GM12891 (cell line): ENCODE results near the gene MSL1.

ENCODE experiments used
- DNase-seq: peaks from one replicate; pipeline ENCODE4 v3.0.0; 2011; ENCODE audit warnings: low spot score; ENCODE audit not compliant: insufficient read length
- FAIRE-seq: peaks from 2 replicates; lab custom pipeline; 2011; peaks lifted over from hg19 to GRCh38; lab: Jason Lieb, UNC
- PAX5 ChIP-seq: IDR thresholded peaks from 2 replicates; pipeline ENCODE4 v1.6.1; 2011; ENCODE audit warnings: low read length, moderate library complexity, mild to moderate bottlenecking; ENCODE audit not compliant: insufficient read depth, severe bottlenecking
- POLR2A ChIP-seq: IDR thresholded peaks from 2 replicates; pipeline ENCODE4 v1.6.1; 2011; ENCODE audit warnings: low read depth, low read length, control low read depth
- POLR2AphosphoS5 ChIP-seq: IDR thresholded peaks from 2 replicates; pipeline ENCODE4 v1.6.1; 2011; ENCODE audit warnings: low read depth, low read length, control low read depth
- POU2F2 ChIP-seq: IDR thresholded peaks from 2 replicates; pipeline ENCODE4 v1.6.1; 2011; ENCODE audit warnings: low read depth, mild to moderate bottlenecking, control low read depth, low read length, moderate library complexity
- SPI1 ChIP-seq: IDR thresholded peaks from 2 replicates; pipeline ENCODE4 v1.6.1; 2011; ENCODE audit warnings: low read depth, low read length, control low read depth
- TAF1 ChIP-seq: IDR thresholded peaks from 2 replicates; pipeline ENCODE4 v1.6.1; 2011; ENCODE audit warnings: low read depth, low read length, control low read depth

Gene MSL1

GRCh38 chr17:40150276-40150675, 28.5 kb downstream of the MSL1 start:
- FAIRE-seq: no peak

DNA sequence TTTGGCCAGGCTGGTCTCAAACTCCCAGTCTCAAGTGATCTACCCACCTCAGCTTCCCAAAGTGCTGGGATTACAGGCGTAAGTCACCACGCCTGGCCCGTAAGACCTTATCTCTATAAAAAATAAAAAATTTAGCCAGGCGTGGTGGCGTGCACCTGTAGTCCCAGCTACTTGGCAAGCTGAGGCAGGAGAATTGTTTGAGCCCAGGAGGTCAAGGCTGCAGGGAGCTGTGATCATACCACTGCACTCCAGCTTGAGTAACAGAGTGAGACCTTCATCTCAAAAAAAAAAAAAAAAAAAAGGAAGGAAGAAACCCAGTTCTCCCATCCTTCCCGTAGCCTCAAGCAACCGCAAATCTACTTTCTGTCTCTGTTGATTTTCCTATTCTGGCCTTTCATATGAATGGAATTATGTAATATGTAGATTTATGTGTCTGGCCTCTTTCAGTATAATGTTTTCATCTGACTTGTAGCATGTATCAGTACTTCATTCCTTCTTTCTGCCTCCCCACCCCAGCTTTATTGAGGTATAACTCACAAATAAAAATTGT, 29.7 kb downstream of the MSL1 start:
- DNase-seq (no peak), FAIRE-seq (no peak)
- no peak for TF ChIP-seq TAF1
- no peak for TF ChIP-seq POLR2AphosphoS5
- no peak for TF ChIP-seq POLR2A
- no peak for TF ChIP-seq SPI1
- TF ChIP-seq POU2F2: no peak
- TF ChIP-seq PAX5: no peak

More at GRCh38 chr17:40150276-40150675, 28.5 kb downstream of the MSL1 start:
- no peak for TF ChIP-seq TAF1
- TF ChIP-seq PAX5: no peak
- TF ChIP-seq POLR2AphosphoS5: no peak
- TF ChIP-seq POLR2A: no peak
- no peak for TF ChIP-seq POU2F2
- TF ChIP-seq SPI1: no peak
- DNase-seq: no peak

DNA sequence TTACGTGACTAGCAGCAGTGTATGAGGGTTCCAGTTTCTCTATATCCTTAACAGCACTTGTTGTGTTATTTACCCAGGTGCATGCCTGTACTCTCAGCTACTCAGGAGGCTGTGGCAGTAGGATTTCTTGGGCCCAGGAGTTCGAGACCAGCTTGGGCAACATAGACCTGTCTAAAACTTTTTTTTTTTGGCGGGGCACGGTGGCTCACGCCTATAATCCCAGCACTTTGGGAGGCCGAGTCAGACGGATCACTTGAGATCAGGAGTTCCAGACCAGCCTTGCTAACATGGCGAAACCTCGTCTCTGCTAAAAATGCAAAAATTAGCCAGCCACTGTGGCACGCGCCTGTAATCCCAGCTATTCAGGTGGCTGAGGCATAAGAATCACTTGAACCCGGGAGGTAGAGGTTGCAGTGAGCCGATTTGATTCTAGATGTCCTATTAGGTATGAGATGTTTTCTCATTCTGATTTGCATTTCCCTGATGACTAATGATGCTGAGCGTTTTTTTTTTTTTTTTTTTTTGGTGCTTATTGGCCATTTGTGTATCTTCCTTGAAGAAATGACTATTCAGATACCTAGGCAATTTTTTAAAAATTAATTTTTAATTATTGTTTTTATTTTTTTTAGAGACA, 31.9 kb downstream of the MSL1 start:
- DNase-seq (no peak), FAIRE-seq (no peak)
- no peak for TF ChIP-seq TAF1
- TF ChIP-seq SPI1: no peak

DNA sequence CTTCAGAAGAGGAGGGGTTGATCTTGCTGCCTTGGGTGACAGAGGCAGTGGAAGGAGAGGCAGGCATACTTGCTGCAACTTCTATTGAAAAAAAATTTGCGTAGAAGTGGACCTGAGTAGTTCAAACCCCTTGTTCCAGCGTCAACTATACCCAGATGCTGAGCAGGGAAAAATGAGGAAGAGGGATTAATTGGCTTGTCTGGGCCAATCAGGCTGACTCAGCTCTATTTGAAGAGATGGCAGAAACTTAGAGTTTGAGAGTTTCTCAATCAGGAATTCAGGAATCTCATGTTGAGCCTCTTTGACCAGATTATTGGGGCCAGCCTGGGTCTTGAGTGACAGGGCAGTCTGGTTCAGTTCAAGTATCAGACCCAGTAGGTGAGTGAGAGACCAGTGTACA, 36.2 kb downstream of the MSL1 start:
- TF ChIP-seq TAF1 (no peak), POLR2A (no peak), SPI1 (peak; percentile 29; the same call in 1 of the 2 replicates)

DNA sequence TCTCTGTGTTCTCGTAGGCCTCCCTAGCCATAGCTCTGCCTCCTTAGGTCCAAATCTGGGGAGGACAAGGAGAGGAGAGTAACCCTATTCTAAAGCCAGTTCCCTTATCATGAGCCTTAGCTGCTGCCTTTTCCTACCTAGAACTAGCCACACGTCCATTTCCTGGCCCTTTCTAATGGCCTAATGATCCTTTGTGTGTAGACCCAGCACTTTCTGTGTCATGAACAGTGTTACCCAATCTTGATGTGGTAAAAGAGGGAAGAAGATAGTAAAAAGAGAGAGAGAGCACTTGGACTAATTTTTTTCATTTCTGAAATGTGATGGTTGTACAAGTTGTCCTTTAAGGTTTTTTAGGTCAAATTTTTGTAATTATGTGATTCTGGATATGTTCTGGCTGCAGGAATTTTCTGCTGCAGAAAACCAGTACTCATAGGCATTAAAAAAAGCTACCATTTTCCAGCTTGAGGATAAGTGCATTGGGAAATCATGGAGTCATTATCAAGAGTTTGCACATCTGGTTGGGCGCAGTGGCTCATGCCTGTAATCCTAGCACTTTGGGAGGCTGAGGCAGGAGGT, 36.8 kb downstream of the MSL1 start:
- DNase-seq (no peak), FAIRE-seq (no peak)
- TF ChIP-seq POLR2A (no peak), POLR2AphosphoS5 (no peak), SPI1 (no peak), POU2F2 (no peak), TAF1 (no peak), PAX5 (no peak)

More for the DNA sequence above, 36.2 kb downstream of the MSL1 start:
- FAIRE-seq: no peak
- no peak for DNase-seq

GRCh38 chr17:40159456-40159855, 37.7 kb downstream of the MSL1 start:
- TF ChIP-seq POLR2AphosphoS5 (no peak), TAF1 (no peak), POU2F2 (no peak), POLR2A (no peak), SPI1 (no peak), PAX5 (no peak)
- DNase-seq (no peak), FAIRE-seq (no peak)

GRCh38 chr17:40167685-40168261, 46.0 kb downstream of the MSL1 start:
- FAIRE-seq (peak; percentile 26), DNase-seq (no peak)
- TF ChIP-seq PAX5 (no peak), POLR2AphosphoS5 (no peak)

GRCh38 chr17:40168262-40168832, 46.6 kb downstream of the MSL1 start:
- no peak for TF ChIP-seq POLR2A
- no peak for TF ChIP-seq SPI1
- DNase-seq: no peak
- peak; percentile 66 for FAIRE-seq

GRCh38 chr17:40170325-40170724, 48.6 kb downstream of the MSL1 start:
- DNase-seq (no peak), FAIRE-seq (no peak)
- TF ChIP-seq SPI1 (no peak), POLR2AphosphoS5 (no peak), POU2F2 (no peak), TAF1 (no peak), POLR2A (no peak), PAX5 (no peak)

DNA sequence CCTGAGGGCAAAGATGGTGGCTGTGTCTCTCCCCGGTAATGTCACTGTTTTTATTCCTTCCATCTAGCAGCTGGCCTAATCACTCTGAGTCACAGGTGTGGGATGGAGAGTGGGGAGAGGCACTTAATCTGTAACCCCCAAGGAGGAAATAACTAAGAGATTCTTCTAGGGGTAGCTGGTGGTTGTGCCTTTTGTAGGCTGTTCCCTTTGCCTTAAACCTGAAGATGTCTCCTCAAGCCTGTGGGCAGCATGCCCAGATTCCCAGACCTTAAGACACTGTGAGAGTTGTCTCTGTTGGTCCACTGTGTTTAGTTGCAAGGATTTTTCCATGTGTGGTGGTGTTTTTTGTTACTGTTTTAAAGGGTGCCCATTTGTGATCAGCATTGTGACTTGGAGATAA, 50.0 kb downstream of the MSL1 start:
- DNase-seq: no peak
- FAIRE-seq: no peak
- TF ChIP-seq POU2F2 (no peak), TAF1 (no peak), PAX5 (no peak), SPI1 (no peak), POLR2A (no peak), POLR2AphosphoS5 (no peak)
